Astrocyte (in vitro differentiated cells and primary cell): ENCODE measurements around the gene POSTN. TPM values are rescaled to one million over a fixed set of nuclear protein-coding genes. Genes with fewer than 3 reads are reported as not detected.

Experiments used
- DNase-seq: peaks from one replicate; pipeline ENCODE4 v3.0.0-alpha.2; 2010; ENCODE audit warnings: low read depth
- FAIRE-seq: peaks from 2 replicates; lab custom pipeline; 2011; peaks lifted over from hg19 to GRCh38; lab: Jason Lieb, UNC
- H2AFZ ChIP-seq: 2 replicates; pipeline ENCODE4 v1.6.0; 2012; ENCODE audit warnings: low read depth, low read length, inconsistent platforms
- H3K27ac ChIP-seq: 2 replicates; pipeline ENCODE4 v1.5.1; 2011; ENCODE audit warnings: low read depth, low read length, inconsistent platforms
- H3K27me3 ChIP-seq: 2 replicates; pipeline ENCODE4 v1.6.0; 2011; ENCODE audit warnings: low read length, inconsistent platforms; ENCODE audit not compliant: insufficient read depth
- H3K36me3 ChIP-seq: 2 replicates; pipeline ENCODE4 v1.5.1; 2011; ENCODE audit warnings: low read length, inconsistent platforms; ENCODE audit not compliant: insufficient read depth
- H3K4me1 ChIP-seq: 2 replicates; pipeline ENCODE4 v1.5.1; 2011; ENCODE audit warnings: low read length, inconsistent platforms; ENCODE audit not compliant: insufficient read depth
- H3K4me2 ChIP-seq: 2 replicates; pipeline ENCODE4 v1.6.0; 2012; ENCODE audit warnings: low read length, inconsistent platforms
- H3K4me3 ChIP-seq: 2 replicates; pipeline ENCODE4 v1.5.1; 2011; ENCODE audit warnings: low read depth, mild to moderate bottlenecking, low read length, inconsistent platforms; ENCODE audit not compliant: insufficient read depth
- H3K79me2 ChIP-seq: 2 replicates; pipeline ENCODE4 v1.6.0; 2012; ENCODE audit warnings: mild to moderate bottlenecking, low read length, inconsistent platforms; ENCODE audit not compliant: insufficient read depth
- H3K9ac ChIP-seq: 2 replicates; pipeline ENCODE4 v1.6.0; 2012; ENCODE audit warnings: mild to moderate bottlenecking, low read length, inconsistent platforms
- H3K9me3 ChIP-seq: 2 replicates; pipeline ENCODE4 v1.5.1; 2012; ENCODE audit warnings: low read depth, mild to moderate bottlenecking, low read length, inconsistent platforms; ENCODE audit not compliant: insufficient read depth
- H4K20me1 ChIP-seq: 2 replicates; pipeline ENCODE4 v1.6.0; 2012; ENCODE audit warnings: low read length, inconsistent platforms; ENCODE audit not compliant: insufficient read depth
- H3K27ac Mint-ChIP-seq: one replicate; pipeline ENCODE4 v1.8.0; 2021; ENCODE audit warnings: mild to moderate bottlenecking, mixed read lengths; ENCODE audit not compliant: unreplicated experiment
- H3K27me3 Mint-ChIP-seq: one replicate; pipeline ENCODE4 v1.8.0; 2021; ENCODE audit warnings: low read depth, mixed read lengths; ENCODE audit not compliant: unreplicated experiment
- H3K36me3 Mint-ChIP-seq: one replicate; pipeline ENCODE4 v1.8.0; 2021; ENCODE audit warnings: low read depth, mixed read lengths; ENCODE audit not compliant: unreplicated experiment
- H3K4me1 Mint-ChIP-seq: one replicate; pipeline ENCODE4 v1.8.0; 2021; ENCODE audit warnings: low read depth, mixed read lengths; ENCODE audit not compliant: unreplicated experiment
- H3K4me3 Mint-ChIP-seq: one replicate; pipeline ENCODE4 v1.8.0; 2021; ENCODE audit warnings: mild to moderate bottlenecking, moderate library complexity, mixed read lengths; ENCODE audit not compliant: unreplicated experiment
- H3K9me3 Mint-ChIP-seq: one replicate; pipeline ENCODE4 v1.8.0; 2021; ENCODE audit warnings: mild to moderate bottlenecking, mixed read lengths; ENCODE audit not compliant: unreplicated experiment
- CTCF ChIP-seq: IDR thresholded peaks from 2 replicates; pipeline ENCODE4 v1.5.1; 2011; ENCODE audit warnings: low read depth, mild to moderate bottlenecking, inconsistent platforms, low read length, moderate library complexity; ENCODE audit not compliant: insufficient read depth
- EZH2 ChIP-seq: IDR thresholded peaks from 2 replicates; pipeline ENCODE4 v1.6.1; 2012; ENCODE audit warnings: mild to moderate bottlenecking, low read length, inconsistent platforms; ENCODE audit not compliant: insufficient read depth
- total RNA-seq: library from RNA; stranded (reverse); gene quantifications from 2 replicates; pipeline ENCODE4 v1.2.1, GENCODE V29; 2021

Gene POSTN
- total RNA-seq, 1 donor from 2014 or later = 18.6 TPM

- Histone ChIP-seq H2AFZ (no peak overlapping the region), H3K27me3 (no peaks in the 10 kb centered on the region), H3K4me1 (peaks cover 11% of the 10 kb centered on the region), H3K9me3 (no peaks in the 10 kb centered on the region), H3K36me3 (no peaks in the 10 kb centered on the region), H3K4me2 (peak overlapping the region; percentile 29), H4K20me1 (no peaks in the 10 kb centered on the region), H3K79me2 (no peaks in the 10 kb centered on the region), H3K27ac (no peak overlapping the region), H3K4me3 (no peak overlapping the region), H3K9ac (no peak overlapping the region)
- Mint-ChIP-seq H3K9me3 (no peaks in the 10 kb centered on the region), H3K27me3 (no peaks in the 10 kb centered on the region), H3K36me3 (peaks cover 8% of the 10 kb centered on the region), H3K27ac (no peak overlapping the region), H3K4me3 (no peak overlapping the region), H3K4me1 (peaks cover 9% of the 10 kb centered on the region)
- DNase-seq = peak; percentile 14
- FAIRE-seq = no peak
- no peak for TF ChIP-seq CTCF
Measured at GRCh38 chr13:37646531-37646930, 48.0 kb upstream of the POSTN start.

GRCh38 chr13:37645181-37645740, 46.7 kb upstream of the POSTN start:
- no peaks in the 10 kb centered on the region for H4K20me1 ChIP-seq

More at GRCh38 chr13:37645181-37645740, 46.7 kb upstream of the POSTN start:
- Mint-ChIP-seq H3K9me3 (no peaks in the 10 kb centered on the region), H3K27ac (no peak overlapping the region), H3K4me1 (peaks cover 12% of the 10 kb centered on the region), H3K27me3 (no peaks in the 10 kb centered on the region), H3K4me3 (no peak overlapping the region), H3K36me3 (peaks cover 5% of the 10 kb centered on the region)
- no peaks in the 10 kb centered on the region for H3K79me2 ChIP-seq
- no peak for FAIRE-seq
- no peak for TF ChIP-seq EZH2
- no peak for TF ChIP-seq CTCF
- no peak overlapping the region for H3K27ac ChIP-seq
- no peak overlapping the region for H2AFZ ChIP-seq
- DNase-seq = no peak
- H3K36me3 ChIP-seq = no peaks in the 10 kb centered on the region
- no peak overlapping the region for H3K4me3 ChIP-seq
- H3K27me3 ChIP-seq = no peaks in the 10 kb centered on the region
- no peak overlapping the region for H3K9ac ChIP-seq
- H3K4me1 ChIP-seq = peaks cover 11% of the 10 kb centered on the region
- H3K9me3 ChIP-seq = no peaks in the 10 kb centered on the region
- no peak overlapping the region for H3K4me2 ChIP-seq
